Heart right ventricle (tissue), 16 donors: ENCODE results near the gene NUAK2. TPM values are rescaled to one million over a fixed set of nuclear protein-coding genes. Genes with fewer than 3 reads are reported as not detected.

ENCODE experiments used
- ATAC-seq, 8 donors: fragments of 200-7000 bp; cut with Tn5 transposase; one replicate each; pipeline ENCODE4 v1.9.1; 2020; ENCODE audit warnings: mild to moderate bottlenecking in 8 of 8, moderate library complexity in 8 of 8, moderate number of reproducible peaks in 1 of 8
- DNase-seq, 2 donors: peaks; one replicate each; pipeline ENCODE4 v3.0.0-alpha.2; 2020
- H3K27ac ChIP-seq, 10 donors: fragments of 200-600 bp; sonication (generic) in 2 of 10; one replicate each; pipeline versions ENCODE4 v1.5.0 to v1.8.0; 2020 to 2022; ENCODE audit warnings: mild to moderate bottlenecking in 3 of 10
- H3K27me3 ChIP-seq, 7 donors: fragments of 200-600 bp; one replicate each; pipeline ENCODE4 v1.8.0; 2021 to 2022; ENCODE audit warnings: mild to moderate bottlenecking in 2 of 7
- H3K36me3 ChIP-seq, 9 donors: fragments of 200-600 bp; sonication (generic) in 1 of 9; one replicate each; pipeline versions ENCODE4 v1.5.0 to v1.8.0; 2020 to 2022; ENCODE audit warnings: mild to moderate bottlenecking in 2 of 9
- H3K4me1 ChIP-seq, 9 donors: fragments of 200-600 bp; sonication (generic) in 1 of 9; one replicate each; pipeline versions ENCODE4 v1.5.0 to v1.8.0; 2020 to 2022; ENCODE audit warnings: mild to moderate bottlenecking in 4 of 9
- H3K4me3 ChIP-seq, 10 donors: fragments of 200-600 bp; sonication (generic) in 2 of 10; one replicate each; pipeline versions ENCODE4 v1.5.0 to v1.8.0; 2020 to 2022; ENCODE audit warnings: mild to moderate bottlenecking in 7 of 10, moderate library complexity in 2 of 10
- H3K9me3 ChIP-seq, 11 donors: fragments of 200-600 bp in 10 of 11; sonication (generic) in 2 of 11; one replicate each; pipeline versions ENCODE4 v1.5.0 to v1.8.0; 2013 to 2022; ENCODE audit warnings: mild to moderate bottlenecking in 2 of 11, control low read depth in 1 of 11, moderate library complexity in 1 of 11
- WGBS, 2 donors: extraction: QIAGEN DNeasy Blood & Tissue Kit; methylation state at CpG; one replicate each; pipeline ENCODE4 v1.1.7; 2013; ENCODE audit warnings: inconsistent platforms in 1 of 2; 5-methylcytosine and 5-hydroxymethylcytosine counted together
- intact Hi-C, 10 donors: fragments of 100-400 bp; cut with DNase I; formaldehyde crosslinking; loops; one replicate each; pipeline versions ENCODE4 v1.11.1 to v1.14.2; 2022
- polyA plus RNA-seq, 2 donors: library from polyadenylated mRNA; stranded (reverse); fragments of 200-250 nt; gene quantifications; one replicate each; pipeline ENCODE4 v1.2.3, GENCODE V29; 2013
- total RNA-seq, 10 donors: library from RNA; stranded (reverse); fragmentation: NEBNext Ultra II Directional in 3 of 10; extraction: Animal tissue kit (Norgen Biotek cat#: 25700) in 3 of 10; gene quantifications; one replicate each; pipeline versions ENCODE4 v1.2.1 to v1.2.4, GENCODE V29; 2021 to 2023
- TF ChIP-seq, protein P1 (sequence below), 9 donors: fragments of 200-600 bp; sonication (generic) in 2 of 9; IDR thresholded peaks; one replicate each; pipeline versions ENCODE4 v1.5.0 to v1.8.0; 2021 to 2022; ENCODE audit warnings: antibody characterized with exemption in 9 of 9, mild to moderate bottlenecking in 5 of 9, moderate library complexity in 1 of 9
- donor health status: Arrhythmogenic right ventricular cardiomyopathy.
- donor health status: ischemic (EF 13 %, LVEDD 7.1; RV severe dilation, severe dysfunction).
- donor health status: healthy with polysubstance abuse.
- donor health status: DM: no; HTN: yes; CAD: no.
- donor health status: DM: no; HTN: no; CAD: no.
- donor health status: ischemic (EF 25% LVEDD 6.9; RV normal size, moderate dysfunction).
- donor health status: ischemic (EF 25% LVEDD 5.7; RV mildly dilated, moderate dysfunction).
- donor health status: healthy.
- donor health status: DM: yes; HTN: yes; CAD: no.
- donor health status: Ischemic cardiomyopathy.
- donor health status: ischemic (EF 35%, LVEDD 5.7; RV mildly dilated, moderate dysfunction).
- donor health status: nonischemic (EF 11% LVEDD 7.7; RV severe dilation, severe dysfunction).
- donor health status: DM: yes; HTN: yes; CAD: no.
- donor health status: PGD.
- donor health status: ischemic (EF 29% LVEDD 5.4; RV normal size, mild dysfunction).
- donor health status: nonischemic (EF 23%, LVEDD 6.1; RV moderate dilation, normal function).

The NUAK2 gene
- total and polyA plus RNA-seq, 12 donors, result 0.25 to 3.1 (median 0.50) TPM

DNA sequence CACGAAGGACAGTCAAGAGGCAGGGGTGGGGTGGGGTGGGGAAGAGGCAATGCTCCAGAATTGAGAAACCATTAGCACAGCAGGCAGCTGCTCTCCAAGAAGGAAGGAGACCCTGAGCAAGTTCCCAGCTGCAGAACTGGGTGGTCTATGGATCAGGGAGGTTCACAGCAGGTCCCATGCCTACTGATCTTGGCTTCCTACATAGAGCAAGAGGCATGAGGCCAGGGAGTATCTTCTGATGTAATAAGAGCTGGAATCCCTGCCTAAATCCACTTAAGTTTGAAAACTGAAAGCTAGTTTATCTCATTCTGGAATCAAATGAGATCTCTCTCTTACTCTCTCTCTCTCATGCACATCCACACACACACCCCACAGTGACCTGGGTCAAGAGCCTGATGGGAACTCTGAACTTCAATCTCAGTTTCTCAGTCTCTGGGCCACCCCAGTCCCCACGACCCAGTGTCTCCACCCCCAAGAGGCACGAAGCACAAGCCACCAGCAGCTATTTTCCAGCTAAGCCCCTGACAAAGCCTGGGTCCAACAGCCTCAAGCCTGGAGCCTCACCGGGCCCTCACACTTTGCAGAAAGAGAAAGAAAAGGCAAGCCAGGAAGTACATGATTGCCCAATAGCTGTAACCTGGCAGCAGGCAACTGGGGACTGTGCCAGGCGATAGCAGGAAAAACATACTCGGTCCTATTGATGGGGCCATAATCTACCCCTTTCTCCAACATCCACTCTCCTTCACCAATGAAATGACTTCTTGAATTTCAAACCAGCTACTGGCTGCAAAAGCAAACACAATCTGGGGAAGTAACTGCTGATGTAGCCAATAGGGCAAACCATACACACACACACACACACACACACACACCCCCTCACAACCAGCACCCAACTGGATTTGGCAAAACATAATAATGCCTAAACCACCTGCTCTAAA lies 2.2 kb downstream of the NUAK2 start:
- peak in 3 of 8 donors; percentile 10 to 39 (median 28) for ATAC-seq
- H3K4me1 ChIP-seq, result peaks cover 19 to 75% (median 53%) of the 10 kb centered on the region in 9 donors
- H3K27ac ChIP-seq, result peak overlapping the region in 1 of 10 donors; percentile 97
- H3K36me3 ChIP-seq, result no peaks in the 10 kb centered on the region
- H3K27me3 ChIP-seq, result no peaks in the 10 kb centered on the region
- intact Hi-C loops, result no loop called here
- peak overlapping the region in 2 of 10 donors; percentile 16 to 98 for H3K4me3 ChIP-seq
- 49 to 70% methylated on average over 6 of the region's 6 CpGs for WGBS, 2 donors
- DNase-seq, result peak; percentile 43 to 52
- TF ChIP-seq, protein P1, sequence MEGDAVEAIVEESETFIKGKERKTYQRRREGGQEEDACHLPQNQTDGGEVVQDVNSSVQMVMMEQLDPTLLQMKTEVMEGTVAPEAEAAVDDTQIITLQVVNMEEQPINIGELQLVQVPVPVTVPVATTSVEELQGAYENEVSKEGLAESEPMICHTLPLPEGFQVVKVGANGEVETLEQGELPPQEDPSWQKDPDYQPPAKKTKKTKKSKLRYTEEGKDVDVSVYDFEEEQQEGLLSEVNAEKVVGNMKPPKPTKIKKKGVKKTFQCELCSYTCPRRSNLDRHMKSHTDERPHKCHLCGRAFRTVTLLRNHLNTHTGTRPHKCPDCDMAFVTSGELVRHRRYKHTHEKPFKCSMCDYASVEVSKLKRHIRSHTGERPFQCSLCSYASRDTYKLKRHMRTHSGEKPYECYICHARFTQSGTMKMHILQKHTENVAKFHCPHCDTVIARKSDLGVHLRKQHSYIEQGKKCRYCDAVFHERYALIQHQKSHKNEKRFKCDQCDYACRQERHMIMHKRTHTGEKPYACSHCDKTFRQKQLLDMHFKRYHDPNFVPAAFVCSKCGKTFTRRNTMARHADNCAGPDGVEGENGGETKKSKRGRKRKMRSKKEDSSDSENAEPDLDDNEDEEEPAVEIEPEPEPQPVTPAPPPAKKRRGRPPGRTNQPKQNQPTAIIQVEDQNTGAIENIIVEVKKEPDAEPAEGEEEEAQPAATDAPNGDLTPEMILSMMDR (IDR thresholded peaks at IDR 0.05), result no peak
- no peaks in the 10 kb centered on the region for H3K9me3 ChIP-seq

DNA sequence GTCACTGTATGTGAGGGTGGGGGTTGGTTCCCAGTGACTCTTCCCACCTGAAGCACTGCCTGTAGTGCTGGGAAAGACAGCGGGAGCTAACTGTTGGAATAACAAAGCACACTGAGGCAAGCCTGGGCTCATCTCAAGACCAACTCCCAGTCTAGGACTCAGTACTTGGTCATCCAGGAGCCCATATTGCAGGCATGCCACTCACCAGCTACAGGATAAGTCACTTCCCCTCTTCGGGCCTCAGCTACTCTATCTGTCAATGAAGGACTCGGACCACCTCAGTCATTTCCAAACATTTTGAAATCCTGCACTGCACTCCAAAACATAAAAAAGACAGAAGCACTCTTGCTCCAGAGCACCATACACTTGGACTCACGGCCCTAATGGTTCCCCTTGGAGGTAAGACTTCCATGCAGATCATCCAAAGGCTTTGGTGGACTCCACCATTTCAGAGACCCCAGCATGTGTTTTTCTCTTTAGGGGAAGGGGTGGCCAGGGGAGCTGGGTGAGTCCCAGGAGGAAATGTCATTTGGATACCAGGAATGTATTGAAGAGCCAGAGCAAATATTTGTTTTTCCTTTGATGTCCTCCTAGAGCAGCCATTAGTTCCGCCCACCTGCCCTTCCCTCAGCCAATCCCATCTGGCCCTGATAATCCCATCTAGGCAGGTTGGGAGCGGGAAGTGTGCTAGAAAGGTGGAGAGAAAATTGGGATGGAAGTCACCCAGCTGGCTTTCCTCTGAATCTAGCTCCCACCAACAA lies 3.1 kb downstream of the NUAK2 start:
- H3K27ac ChIP-seq, result peak overlapping the region in 1 of 10 donors; percentile 97
- H3K4me3 ChIP-seq, result peak overlapping the region in 1 of 10 donors; percentile 98
- WGBS, 2 donors, result 92 to 94% methylated on average over 6 of the region's 6 CpGs
- H3K27me3 ChIP-seq, result no peaks in the 10 kb centered on the region
- ATAC-seq, result no peak
- DNase-seq, result no peak
- H3K9me3 ChIP-seq, result no peaks in the 10 kb centered on the region
- peaks cover 19 to 85% (median 61%) of the 10 kb centered on the region in 9 donors for H3K4me1 ChIP-seq
- TF ChIP-seq, protein P1 (IDR thresholded peaks at IDR 0.05), result no peak
- intact Hi-C loops, result no loop called here
- no peaks in the 10 kb centered on the region for H3K36me3 ChIP-seq

DNA sequence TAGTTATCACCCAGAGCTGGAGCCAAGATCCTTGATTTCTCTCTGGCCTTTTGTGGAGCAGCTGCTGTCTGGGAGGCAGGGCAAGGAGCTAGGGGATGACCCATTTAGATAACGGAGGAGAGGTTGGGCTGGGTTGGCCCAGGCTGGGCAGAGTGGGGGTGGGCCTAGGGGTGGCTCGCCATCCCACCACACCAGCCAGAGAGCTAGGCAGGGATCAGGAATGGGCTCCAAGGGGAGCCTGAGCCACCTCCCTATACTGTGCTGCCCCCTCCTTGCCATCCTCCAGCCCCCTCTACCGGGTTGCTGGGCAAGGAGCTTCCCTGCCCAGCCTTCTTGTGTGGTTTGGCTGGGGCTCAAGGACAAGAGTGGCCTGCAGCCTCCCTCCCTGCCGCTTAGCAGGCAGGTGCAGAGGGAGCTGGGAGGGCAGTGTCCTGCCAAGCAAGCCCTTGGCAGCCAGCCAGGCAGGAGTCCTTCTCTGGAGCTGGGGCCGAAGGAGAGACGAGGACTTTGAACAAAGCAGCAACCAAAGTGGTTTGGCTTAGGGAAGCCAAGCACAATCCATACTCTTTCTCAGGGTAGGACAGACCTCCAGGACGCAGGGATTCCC lies 4.1 kb downstream of the NUAK2 start:
- H3K27me3 ChIP-seq, result no peaks in the 10 kb centered on the region
- no peak overlapping the region for H3K4me3 ChIP-seq
- peaks cover 19 to 95% (median 66%) of the 10 kb centered on the region in 9 donors for H3K4me1 ChIP-seq
- H3K36me3 ChIP-seq, result no peaks in the 10 kb centered on the region
- intact Hi-C loops, result no loop called here
- H3K9me3 ChIP-seq, result no peaks in the 10 kb centered on the region
- 29 to 30% methylated on average over 7 of the region's 7 CpGs for WGBS, 2 donors
- peak overlapping the region in 3 of 10 donors; percentile 3 to 51 (median 18) for H3K27ac ChIP-seq
- peak in 6 of 8 donors; percentile 31 to 78 (median 52) for ATAC-seq
- peak; percentile 53 to 81 for DNase-seq
- TF ChIP-seq, protein P1 (IDR thresholded peaks at IDR 0.05), result no peak

DNA sequence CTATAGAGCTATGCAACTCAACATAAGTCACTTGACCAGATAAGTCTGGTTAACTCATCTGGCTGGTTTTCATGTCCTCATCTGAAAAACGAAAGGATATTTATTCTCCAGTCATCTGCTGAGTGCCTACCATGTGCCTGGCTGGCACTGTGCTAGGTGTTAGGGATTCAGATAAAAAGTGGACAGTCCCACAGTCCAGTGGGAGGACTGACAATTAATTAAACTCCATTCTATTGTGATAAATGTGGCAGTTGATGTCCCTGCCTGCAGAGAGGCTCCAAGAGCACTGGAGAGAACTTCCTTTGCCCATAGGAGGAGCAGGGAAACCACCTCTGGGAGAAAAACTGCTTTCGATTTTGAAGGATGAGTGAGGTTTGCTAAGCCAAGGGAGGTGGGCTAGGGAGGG lies 5.4 kb downstream of the NUAK2 start:
- Histone ChIP-seq H3K27ac (peak overlapping the region in 4 of 10 donors; percentile 9 to 60 (median 44)), H3K27me3 (no peaks in the 10 kb centered on the region), H3K4me1 (peaks cover 19 to 96% (median 65%) of the 10 kb centered on the region in 9 donors), H3K36me3 (peaks cover 0 to 7% (median 0%) of the 10 kb centered on the region in 9 donors), H3K9me3 (no peaks in the 10 kb centered on the region), H3K4me3 (no peak overlapping the region)
- intact Hi-C loops, result no loop called here
- ATAC-seq, result peak in 3 of 8 donors; percentile 5 to 25 (median 15)
- WGBS, 2 donors, result 34 to 40% methylated on average over 2 of the region's 2 CpGs
- DNase-seq, result no peak
- TF ChIP-seq, protein P1 (IDR thresholded peaks at IDR 0.05), result no peak
